ENCODE measurements around the gene ROR2. TPM values are rescaled to one million over a fixed set of nuclear protein-coding genes. Genes with fewer than 3 reads are reported as not detected.
A peak's percentile ranks its signal among the peaks of the same experiment; 100 is the strongest.

Gene ROR2
- total RNA-seq, 6 experiments from 2014 or later: 0.09 TPM; not detected in 5

- no peak for DNase-seq
- peaks cover 5% of the 10 kb centered on the region for H3K9me3 Mint-ChIP-seq
- H3K27me3 Mint-ChIP-seq (ENCODE audit: insufficient read depth): peaks cover 7% of the 10 kb centered on the region
- H3K27ac Mint-ChIP-seq: no peak overlapping the region
- H3K4me3 Mint-ChIP-seq: no peak overlapping the region
- TF ChIP-seq CTCF (IDR thresholded peaks at IDR 0.05): no peak
- 0 out of 2 replicates have a peak, but pooled peaks cover 4% of the 10 kb centered on the region for H3K36me3 Mint-ChIP-seq (ENCODE audit: low read depth)
- H3K4me1 Mint-ChIP-seq (ENCODE audit: low read depth): no peaks in the 10 kb centered on the region
These were observed 382.3 kb downstream of the ROR2 start for GRCh38 chr9:91567642-91568274.

GRCh38 chr9:91564081-91564670 is 385.9 kb downstream of the ROR2 start:
- no peak overlapping the region for H3K27ac Mint-ChIP-seq
- DNase-seq: no peak
- H3K9me3 Mint-ChIP-seq: no peaks in the 10 kb centered on the region
- TF ChIP-seq CTCF (IDR thresholded peaks at IDR 0.05): no peak
- peaks cover 15% of the 10 kb centered on the region for H3K4me1 Mint-ChIP-seq (ENCODE audit: low read depth)
- no peaks in the 10 kb centered on the region for H3K36me3 Mint-ChIP-seq (ENCODE audit: low read depth)
- no peaks in the 10 kb centered on the region; the same call in 1 of the 2 replicates for H3K27me3 Mint-ChIP-seq (ENCODE audit: insufficient read depth)
- no peak overlapping the region for H3K4me3 Mint-ChIP-seq

GRCh38 chr9:91562416-91562815 is 387.6 kb downstream of the ROR2 start:
- TF ChIP-seq CTCF (IDR thresholded peaks at IDR 0.05): no peak
- no peak overlapping the region for H3K27ac Mint-ChIP-seq
- H3K9me3 Mint-ChIP-seq: no peaks in the 10 kb centered on the region
- H3K4me1 Mint-ChIP-seq (ENCODE audit: low read depth): peaks cover 29% of the 10 kb centered on the region
- no peak overlapping the region for H3K4me3 Mint-ChIP-seq
- no peaks in the 10 kb centered on the region; the same call in 1 of the 2 replicates for H3K27me3 Mint-ChIP-seq (ENCODE audit: insufficient read depth)
- DNase-seq: no peak
- H3K36me3 Mint-ChIP-seq (ENCODE audit: low read depth): no peaks in the 10 kb centered on the region

GRCh38 chr9:91560301-91560700 is 389.7 kb downstream of the ROR2 start:
- H3K9me3 Mint-ChIP-seq: no peaks in the 10 kb centered on the region
- peaks cover 32% of the 10 kb centered on the region for H3K4me1 Mint-ChIP-seq (ENCODE audit: low read depth)
- TF ChIP-seq CTCF (IDR thresholded peaks at IDR 0.05): no peak
- no peak overlapping the region; the same call in 1 of the 2 replicates for H3K4me3 Mint-ChIP-seq
- H3K36me3 Mint-ChIP-seq (ENCODE audit: low read depth): no peaks in the 10 kb centered on the region
- DNase-seq: peak; percentile 76
- no peaks in the 10 kb centered on the region; the same call in 1 of the 2 replicates for H3K27me3 Mint-ChIP-seq (ENCODE audit: insufficient read depth)
- no peak overlapping the region for H3K27ac Mint-ChIP-seq

- Mint-ChIP-seq H3K4me3 (no peak overlapping the region), H3K4me1 (ENCODE audit: low read depth) (peaks cover 32% of the 10 kb centered on the region), H3K27me3 (ENCODE audit: insufficient read depth) (no peaks in the 10 kb centered on the region), H3K9me3 (peaks cover 4% of the 10 kb centered on the region), H3K27ac (no peak overlapping the region), H3K36me3 (ENCODE audit: low read depth) (peaks cover 5% of the 10 kb centered on the region; the same call in 1 of the 2 replicates)
- peak; percentile 5 for DNase-seq
- peak; percentile 67 for TF ChIP-seq CTCF (IDR thresholded peaks at IDR 0.05)
These were observed 391.1 kb downstream of the ROR2 start for GRCh38 chr9:91558879-91559278.

Measured in HFFc6 (cell line).